GM19452 (cell line): ENCODE data around the gene SNX32.

ENCODE experiments used
- ATAC-seq: cut with Tn5 transposase; IDR thresholded peaks from one replicate; pipeline ENCODE4 v1.9.1; 2021; ENCODE audit not compliant: unreplicated experiment

Gene SNX32

DNA sequence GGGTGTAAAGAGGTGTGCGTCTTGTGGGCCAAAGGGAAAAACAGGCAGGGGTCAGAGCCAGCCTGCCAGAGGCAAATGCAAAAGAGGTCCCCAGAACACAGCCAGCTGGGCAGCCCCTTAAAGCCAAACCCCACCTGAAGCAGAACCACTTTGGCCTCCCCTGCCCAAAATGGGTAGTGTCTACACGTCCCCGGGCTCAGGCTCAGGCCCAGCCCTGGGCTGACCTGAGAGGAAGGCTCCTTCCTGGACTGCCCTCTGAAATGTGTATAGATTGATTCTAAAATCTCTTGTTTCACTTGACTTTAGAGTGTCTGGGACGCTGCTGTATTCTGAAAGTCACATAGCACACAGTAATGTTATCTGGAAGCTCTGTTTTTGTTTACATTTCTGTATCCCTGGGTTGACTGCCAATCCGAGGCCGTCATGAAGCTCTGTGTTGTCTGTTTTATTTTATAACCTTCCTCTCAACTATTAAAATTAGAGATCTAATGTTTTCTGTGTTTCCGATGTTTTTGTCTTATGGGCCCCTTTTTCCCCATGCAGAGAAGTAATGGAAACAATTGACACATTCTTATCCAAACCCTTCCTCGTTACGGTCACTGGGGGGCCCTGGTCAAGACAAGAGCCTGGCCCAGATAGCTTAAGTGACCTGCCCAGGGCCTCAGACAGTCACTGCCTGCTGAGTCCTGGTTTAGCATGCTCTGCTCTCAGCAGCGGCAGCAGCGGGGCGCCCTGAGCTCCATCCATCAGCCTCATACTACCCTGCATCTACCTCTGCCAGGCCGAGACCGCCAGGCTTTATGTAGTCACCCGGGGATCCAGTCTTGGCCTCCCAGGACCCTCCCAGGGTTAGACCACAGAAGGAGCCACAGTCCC lies 36.8 kb upstream of the SNX32 start:
- no peak for ATAC-seq

DNA sequence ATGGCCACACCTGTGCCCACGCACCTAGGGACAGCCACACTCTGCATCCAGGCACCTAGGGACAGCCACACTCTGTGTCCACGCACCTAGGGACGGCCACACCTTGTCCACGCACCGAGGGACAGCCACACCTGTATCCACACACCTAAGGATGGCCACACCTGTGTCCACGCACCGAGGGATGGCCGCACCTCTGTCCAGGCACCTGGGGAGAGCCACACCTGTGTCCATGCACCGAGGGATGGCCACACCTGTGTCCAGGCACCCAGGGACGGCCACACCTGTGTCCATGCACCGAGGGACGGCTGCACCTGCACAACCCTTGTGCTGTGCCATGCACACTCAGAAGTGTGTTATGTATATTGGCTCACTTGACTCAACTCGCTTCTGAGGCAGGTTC lies 36.1 kb upstream of the SNX32 start:
- no peak for ATAC-seq

DNA sequence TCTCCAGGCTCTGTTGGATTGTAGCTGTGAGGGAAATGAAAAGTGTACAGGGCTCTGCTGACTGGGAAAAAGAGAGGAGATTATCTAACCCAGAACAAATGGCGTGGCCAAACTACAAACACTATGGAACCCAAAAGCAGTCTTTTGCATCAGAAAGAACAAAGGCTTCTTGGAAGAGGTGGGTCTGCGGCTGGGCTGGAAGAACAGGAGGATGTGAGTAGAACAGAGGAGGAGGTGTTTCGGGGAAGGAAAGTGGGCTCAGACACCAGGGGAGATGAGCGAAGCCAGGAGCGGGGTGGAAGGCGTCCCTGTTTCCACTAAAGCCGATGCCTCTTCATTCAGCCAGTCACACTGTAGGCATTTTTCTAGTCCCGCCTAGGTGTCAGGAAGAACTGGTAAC lies 34.9 kb upstream of the SNX32 start:
- ATAC-seq, result no peak

DNA sequence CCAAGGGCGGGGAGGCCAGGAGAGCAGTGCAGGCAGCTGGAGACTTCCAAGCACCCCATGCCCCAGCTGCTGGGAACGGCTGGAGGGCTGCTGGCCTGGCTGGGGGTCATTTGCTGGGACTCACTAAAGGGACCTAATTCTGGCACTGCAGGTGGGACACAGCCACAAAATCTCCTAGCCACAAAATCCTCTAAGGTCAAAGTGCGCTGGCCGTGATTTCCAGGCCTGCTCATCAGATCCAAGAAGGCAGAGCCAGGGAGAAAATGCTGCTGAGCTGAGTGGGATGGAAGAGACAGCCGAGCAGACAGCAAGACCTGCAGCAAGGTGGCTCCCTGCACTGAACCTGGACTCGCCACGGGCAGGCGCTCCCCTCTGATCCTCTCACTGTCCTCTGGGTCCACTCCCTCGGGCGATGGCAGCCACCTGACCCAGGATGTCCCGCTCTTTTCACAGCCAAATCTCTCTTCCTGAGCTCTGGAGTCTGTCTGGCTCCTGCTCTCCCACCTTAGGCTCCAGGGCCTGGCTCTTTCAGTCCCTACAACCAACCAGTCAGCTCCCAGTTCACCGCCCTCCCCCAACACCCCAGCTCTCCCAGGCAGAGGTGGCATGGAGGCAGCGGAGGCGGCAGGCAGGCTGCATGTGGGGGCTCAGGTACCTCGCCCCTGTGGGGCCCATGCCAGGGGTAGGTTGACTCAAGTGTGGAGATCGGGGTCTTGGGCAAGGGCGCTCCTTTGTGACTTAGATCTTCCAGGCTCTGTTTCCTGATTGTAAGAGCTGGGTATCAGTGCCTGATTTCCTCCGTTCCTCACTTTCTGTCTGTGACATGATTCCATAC lies 32.4 kb upstream of the SNX32 start:
- ATAC-seq, result no peak

- no peak for ATAC-seq
These were observed 30.9 kb upstream of the SNX32 start for GRCh38 chr11:65802841-65803240.

GRCh38 chr11:65803797-65804492 lies 29.8 kb upstream of the SNX32 start:
- ATAC-seq, result no peak

DNA sequence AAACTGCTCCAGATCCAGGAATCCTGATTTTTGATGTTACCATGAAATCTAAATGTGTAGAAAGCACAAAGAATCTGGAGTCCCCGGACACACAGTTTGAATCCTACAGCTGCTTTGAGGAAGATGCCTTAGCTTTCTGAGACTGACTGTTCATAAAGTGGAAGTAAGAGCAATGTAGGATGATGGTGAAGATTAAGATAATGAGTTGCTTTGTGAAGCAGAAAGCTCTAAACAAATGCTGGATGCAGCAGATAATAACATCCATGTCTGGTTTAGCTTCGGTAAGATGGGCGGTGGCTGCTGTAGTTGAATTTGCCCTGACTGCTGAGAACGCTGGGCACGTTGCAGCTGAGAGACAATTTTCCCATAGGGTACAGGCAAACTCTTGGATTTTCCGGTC lies 26.8 kb upstream of the SNX32 start:
- ATAC-seq, result no peak

GRCh38 chr11:65808744-65809341 lies 24.9 kb upstream of the SNX32 start:
- ATAC-seq, result no peak

- no peak for ATAC-seq
These were observed 24.3 kb upstream of the SNX32 start for GRCh38 chr11:65809496-65809895.

- ATAC-seq, result no peak
These were observed 23.5 kb upstream of the SNX32 start for GRCh38 chr11:65810046-65810868.

DNA sequence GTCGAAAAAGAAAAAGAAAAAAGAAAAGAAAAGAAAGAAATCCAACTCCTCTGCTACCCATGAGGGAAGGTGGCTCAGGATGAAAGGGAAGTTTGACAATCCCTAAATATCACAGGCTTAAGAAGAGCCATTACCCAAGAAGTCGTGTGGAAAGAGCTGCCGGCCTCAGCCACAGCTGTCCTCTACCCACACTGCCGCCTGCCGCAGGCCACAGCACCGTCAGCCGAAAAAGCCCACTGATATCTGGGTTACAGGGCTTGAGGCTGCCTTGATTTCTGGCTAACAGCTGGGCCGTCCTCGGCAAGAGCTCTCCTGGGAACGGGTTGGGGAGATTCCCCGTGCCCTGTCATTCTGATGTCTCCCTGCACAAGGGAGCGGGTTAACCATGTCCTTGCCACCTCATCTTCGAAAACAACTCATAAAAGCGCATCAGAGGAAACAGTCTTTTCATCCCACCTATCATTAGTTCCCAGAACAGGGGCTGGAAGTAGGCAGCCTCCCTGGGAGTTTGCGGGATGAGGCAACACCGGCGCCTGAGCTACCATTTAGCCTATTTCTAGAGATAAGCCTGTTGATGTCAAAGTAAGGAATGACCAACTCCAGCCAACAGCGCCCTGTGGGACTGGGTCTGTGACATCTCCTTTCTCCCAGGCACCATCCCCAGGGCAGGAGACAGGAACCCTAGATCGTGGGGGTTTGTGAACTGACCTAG lies 21.8 kb upstream of the SNX32 start:
- ATAC-seq, result no peak

DNA sequence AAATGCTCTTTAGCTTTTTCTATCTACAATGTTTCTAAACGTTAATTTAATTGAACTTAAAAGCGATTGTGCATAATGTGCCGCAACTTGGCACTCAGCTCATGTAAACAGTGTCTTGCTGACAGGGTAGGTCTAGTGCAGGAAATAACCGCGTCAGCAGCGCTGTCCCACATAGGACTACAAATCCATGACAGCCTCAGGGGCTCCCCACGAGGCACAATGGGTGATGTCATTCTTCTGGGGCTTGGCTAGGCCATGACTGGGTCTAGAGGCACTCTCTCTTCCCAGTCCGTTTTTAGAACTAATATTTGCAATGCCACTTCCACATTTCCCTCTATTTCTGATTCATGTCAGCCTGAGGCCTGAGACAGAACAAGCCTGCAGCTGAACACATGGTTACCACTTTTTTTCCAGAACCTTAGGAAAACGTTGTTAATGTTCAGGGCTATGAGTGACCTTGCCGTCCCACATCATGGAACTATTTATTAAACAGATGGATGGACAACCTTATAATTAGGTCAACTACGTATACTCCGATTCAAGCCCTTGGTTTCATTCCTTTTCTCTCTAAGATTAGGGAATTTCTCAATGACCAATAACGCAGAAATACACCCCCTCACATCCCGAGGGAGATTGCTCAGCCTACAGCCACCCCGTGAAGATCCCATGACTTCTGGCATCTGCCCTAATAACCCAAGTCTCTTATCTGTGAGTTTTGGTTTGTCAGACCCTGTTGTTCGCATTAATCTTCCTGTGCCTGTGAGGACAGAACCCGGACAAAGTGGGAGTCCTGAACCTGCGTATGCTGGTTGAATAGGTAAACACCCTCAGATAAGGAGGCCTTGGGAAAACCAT lies 19.4 kb upstream of the SNX32 start:
- no peak for ATAC-seq

- no peak for ATAC-seq
These were observed 18.7 kb upstream of the SNX32 start for GRCh38 chr11:65814986-65815565.

- no peak for ATAC-seq
These were observed 17.1 kb upstream of the SNX32 start for GRCh38 chr11:65816696-65817095.

DNA sequence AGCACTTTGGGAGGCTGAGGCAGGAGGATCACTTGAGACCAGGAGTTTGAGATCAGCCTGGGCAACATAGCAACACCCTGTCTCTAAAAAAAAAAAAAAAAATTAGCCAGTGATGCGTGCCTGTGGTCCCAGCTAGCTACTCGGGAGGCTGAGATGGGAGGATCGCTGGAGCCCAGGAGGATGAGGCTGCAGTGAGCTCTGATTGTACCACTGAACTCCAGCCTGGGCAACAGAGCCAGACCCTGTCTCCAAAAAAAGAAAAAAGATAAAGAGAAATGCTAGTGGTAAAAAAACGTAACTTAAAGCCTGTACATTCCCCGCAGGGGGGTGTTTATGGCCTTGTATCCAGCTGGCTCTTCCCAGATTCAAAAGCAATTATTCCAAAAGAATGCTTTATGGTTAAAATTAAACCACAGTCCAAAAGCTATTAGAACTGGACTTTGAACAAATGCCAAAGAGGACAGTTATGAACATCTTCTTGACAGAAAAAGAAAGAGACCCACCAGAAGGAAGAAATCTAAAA lies 16.4 kb upstream of the SNX32 start:
- no peak for ATAC-seq

GRCh38 chr11:65817835-65818680 lies 15.7 kb upstream of the SNX32 start:
- ATAC-seq, result peak; percentile 76

- no peak for ATAC-seq
These were observed 12.7 kb upstream of the SNX32 start for GRCh38 chr11:65821107-65821506.
